ENCODE data around the gene FGR.

Gene FGR

GRCh38 chr1:27590917-27591508, 44.0 kb downstream of the FGR start:
- Mint-ChIP-seq H3K36me3 (no peaks in the 10 kb centered on the region), H3K4me3 (no peak overlapping the region), H3K27me3 (no peaks in the 10 kb centered on the region)

GRCh38 chr1:27589841-27590426, 45.1 kb downstream of the FGR start:
- no peak for DNase-seq
- Mint-ChIP-seq H3K36me3 (peaks cover 0 to 2% of the 10 kb centered on the region in 2 donors), H3K4me3 (no peak overlapping the region), H3K9me3 (no peaks in the 10 kb centered on the region), H3K27ac (no peak overlapping the region), H3K27me3 (no peaks in the 10 kb centered on the region), H3K4me1 (peaks cover 0 to 4% of the 10 kb centered on the region in 2 donors)
- ATAC-seq (replicated peaks), result no peak

More at GRCh38 chr1:27590917-27591508, 44.0 kb downstream of the FGR start:
- Mint-ChIP-seq H3K9me3 (no peaks in the 10 kb centered on the region), H3K4me1 (peaks cover 0 to 4% of the 10 kb centered on the region in 2 donors), H3K27ac (no peak overlapping the region)
- ATAC-seq (replicated peaks) (peak in 1 of 2 donors; percentile 30), DNase-seq (no peak)

DNA sequence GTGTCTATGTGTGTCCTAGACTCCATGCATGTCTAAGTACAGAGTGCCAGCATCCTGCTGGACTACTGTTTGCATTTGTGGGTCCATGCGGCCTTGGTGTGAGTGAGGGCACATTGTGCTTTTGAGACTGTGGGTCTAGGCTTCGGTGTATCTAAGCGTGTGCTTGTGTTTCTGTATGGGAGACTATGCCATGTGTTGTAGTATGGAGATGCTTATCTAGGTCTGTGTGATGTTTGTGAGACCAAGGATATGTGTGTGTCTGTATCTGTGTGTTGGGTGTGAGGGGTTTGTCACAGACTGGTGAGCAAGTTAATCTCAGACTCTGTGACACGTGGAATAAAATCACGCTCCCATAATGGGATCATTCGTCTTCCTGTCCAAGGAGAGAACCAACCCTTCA, 45.5 kb downstream of the FGR start:
- ATAC-seq (replicated peaks) (no peak), DNase-seq (no peak)
- Mint-ChIP-seq H3K4me1 (peaks cover 0 to 4% of the 10 kb centered on the region in 2 donors), H3K9me3 (no peaks in the 10 kb centered on the region), H3K36me3 (peaks cover 0 to 2% of the 10 kb centered on the region in 2 donors), H3K4me3 (no peak overlapping the region), H3K27ac (no peak overlapping the region), H3K27me3 (no peaks in the 10 kb centered on the region)

DNA sequence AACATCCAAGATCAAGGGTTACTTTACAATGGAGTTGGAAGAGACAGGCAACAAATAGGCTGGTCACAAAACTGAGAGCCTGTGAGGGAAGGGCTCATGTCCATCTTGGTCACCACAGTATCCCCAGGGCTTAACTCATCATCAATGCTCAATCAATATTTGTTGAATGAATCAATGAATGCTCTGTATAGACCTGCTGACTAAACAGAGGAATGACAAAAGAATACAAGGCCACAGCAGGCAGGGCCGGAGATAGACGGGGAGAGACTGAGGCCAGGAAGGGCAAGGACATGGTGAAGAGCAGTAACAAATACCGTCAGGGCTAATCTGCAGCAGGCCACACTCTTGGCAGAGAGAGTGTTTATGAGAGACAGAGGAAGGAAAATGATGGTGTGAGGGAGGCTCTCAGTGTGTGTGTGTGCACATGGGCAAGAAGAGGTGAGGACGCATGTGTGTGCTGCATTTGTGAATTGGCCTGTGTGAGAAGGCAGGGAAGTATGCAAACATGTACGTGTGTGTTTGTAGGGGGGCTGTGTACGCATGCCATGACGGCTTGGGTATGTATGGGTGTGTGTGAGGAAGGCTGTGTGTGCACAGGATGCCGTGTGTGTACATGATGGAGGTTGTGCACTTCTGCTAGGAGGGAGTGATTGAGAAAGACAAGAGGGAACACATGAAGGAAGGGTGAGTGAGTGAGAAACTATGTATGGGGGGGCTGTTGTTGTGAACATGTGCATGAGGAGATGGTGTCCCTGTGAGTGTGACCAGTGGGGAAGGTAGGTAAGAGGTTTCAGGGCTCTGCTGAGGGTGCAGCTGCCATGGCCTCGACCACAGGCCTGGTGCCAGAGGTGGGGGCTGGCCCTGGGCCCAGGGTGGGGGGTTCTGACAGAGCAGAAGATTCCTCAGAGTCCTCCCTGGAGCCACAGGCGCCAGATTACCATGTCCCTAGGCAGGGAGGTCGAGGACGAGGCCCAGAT, 46.4 kb downstream of the FGR start:
- no peak for ATAC-seq (replicated peaks)
- Mint-ChIP-seq H3K27ac (no peak overlapping the region), H3K4me1 (peaks cover 0 to 4% of the 10 kb centered on the region in 2 donors), H3K9me3 (no peaks in the 10 kb centered on the region), H3K27me3 (no peaks in the 10 kb centered on the region), H3K4me3 (no peak overlapping the region), H3K36me3 (peaks cover 0 to 2% of the 10 kb centered on the region in 2 donors)
- no peak for DNase-seq

DNA sequence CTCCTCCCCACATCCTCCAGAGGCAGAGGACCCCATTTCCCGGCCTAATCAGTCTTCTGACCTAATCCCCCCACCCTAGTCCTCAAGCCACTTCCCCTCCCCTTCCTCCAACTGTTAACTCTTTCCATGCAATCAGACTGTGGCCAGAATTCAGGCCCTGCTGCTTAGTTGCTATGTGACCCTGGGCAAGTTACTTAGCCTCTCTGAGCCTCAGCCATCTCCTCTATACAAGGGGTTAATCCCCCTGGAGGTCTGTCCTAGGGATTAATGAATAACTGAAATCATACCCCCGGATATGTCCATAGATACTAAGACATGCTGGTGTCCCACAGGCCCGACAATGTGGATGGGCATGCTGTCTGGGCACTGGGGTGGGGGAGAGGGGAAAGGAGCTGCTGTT, 49.3 kb downstream of the FGR start:
- Mint-ChIP-seq H3K27me3 (no peaks in the 10 kb centered on the region), H3K36me3 (peaks cover 10 to 11% of the 10 kb centered on the region in 2 donors), H3K27ac (no peak overlapping the region), H3K4me1 (peaks cover 8 to 9% of the 10 kb centered on the region in 2 donors), H3K9me3 (no peaks in the 10 kb centered on the region), H3K4me3 (no peak overlapping the region)
- no peak for DNase-seq
- ATAC-seq (replicated peaks), result no peak

DNA sequence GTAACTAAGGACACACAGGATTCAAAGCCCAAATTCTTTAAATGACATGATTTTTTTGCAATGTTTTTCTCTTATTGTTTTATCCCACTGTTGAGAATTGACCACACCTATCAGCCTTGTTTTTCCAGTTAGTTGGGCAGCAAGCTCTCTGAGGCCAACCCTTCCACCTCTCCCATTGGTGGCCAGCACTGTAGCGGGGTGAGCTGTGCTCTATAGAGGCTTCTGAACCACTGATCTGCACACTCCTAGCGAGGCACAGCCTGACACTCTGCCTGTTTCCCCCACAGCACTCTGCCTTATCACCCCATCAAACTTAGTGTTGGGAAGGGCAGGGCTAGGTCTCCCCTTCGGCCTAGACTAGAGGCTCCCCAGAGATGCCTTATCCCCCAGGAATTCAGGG, 50.5 kb downstream of the FGR start:
- ATAC-seq (replicated peaks), result no peak
- Mint-ChIP-seq H3K9me3 (no peaks in the 10 kb centered on the region), H3K27me3 (no peaks in the 10 kb centered on the region), H3K4me1 (peaks cover 8 to 11% of the 10 kb centered on the region in 2 donors), H3K27ac (no peak overlapping the region), H3K36me3 (peaks cover 11 to 12% of the 10 kb centered on the region in 2 donors), H3K4me3 (no peak overlapping the region)
- DNase-seq, result no peak

- Mint-ChIP-seq H3K4me3 (no peak overlapping the region), H3K27ac (no peak overlapping the region), H3K9me3 (no peaks in the 10 kb centered on the region), H3K36me3 (peaks cover 11 to 12% of the 10 kb centered on the region in 2 donors), H3K4me1 (peaks cover 8 to 11% of the 10 kb centered on the region in 2 donors), H3K27me3 (no peaks in the 10 kb centered on the region)
- DNase-seq (no peak), ATAC-seq (replicated peaks) (no peak)
Observed at GRCh38 chr1:27583479-27583878, 51.5 kb downstream of the FGR start.

GRCh38 chr1:27581823-27582243, 53.2 kb downstream of the FGR start:
- no peak overlapping the region for H3K4me3 Mint-ChIP-seq
- H3K4me1 Mint-ChIP-seq, result peaks cover 17 to 18% of the 10 kb centered on the region in 2 donors
- no peaks in the 10 kb centered on the region for H3K9me3 Mint-ChIP-seq
- no peak for ATAC-seq (replicated peaks)
- H3K27me3 Mint-ChIP-seq, result peaks cover 0 to 2% of the 10 kb centered on the region in 2 donors
- DNase-seq, result no peak
- peaks cover 11 to 12% of the 10 kb centered on the region in 2 donors for H3K36me3 Mint-ChIP-seq
- H3K27ac Mint-ChIP-seq, result peak overlapping the region; percentile 89

DNA sequence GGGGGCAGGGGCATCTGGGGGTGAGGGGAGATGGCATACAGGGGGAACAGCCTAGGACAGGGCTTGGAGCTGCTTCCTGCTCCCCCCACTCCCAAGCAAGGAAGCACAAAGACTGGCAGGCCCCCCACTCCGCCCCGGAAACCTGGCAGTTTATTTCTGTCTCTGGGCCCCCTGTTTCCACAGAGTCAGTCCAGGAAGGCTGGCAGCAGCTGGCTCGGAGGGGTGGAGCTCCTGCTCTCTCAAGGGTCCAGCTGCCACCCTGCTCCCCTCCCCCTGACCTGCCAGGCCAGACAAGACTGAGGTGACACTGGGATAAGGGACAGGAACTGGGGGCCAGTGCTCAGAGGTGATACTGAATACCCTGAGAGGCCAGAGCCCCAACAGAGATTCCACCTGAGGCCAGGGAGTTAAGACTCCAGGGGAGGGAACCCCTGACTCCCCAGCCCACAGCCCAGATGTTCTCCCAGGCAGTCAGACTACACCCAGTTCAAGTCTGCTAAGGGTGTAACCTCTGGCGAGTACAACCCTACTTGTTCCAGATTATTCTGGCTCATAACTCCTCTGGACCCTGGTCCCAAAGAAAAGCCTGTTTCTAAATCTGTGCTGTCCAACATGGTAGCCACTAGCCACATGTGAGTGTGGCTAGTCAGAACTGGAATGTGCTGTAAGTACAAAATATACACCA, 57.3 kb downstream of the FGR start:
- ATAC-seq (replicated peaks) (no peak), DNase-seq (no peak)
- Mint-ChIP-seq H3K4me3 (no peak overlapping the region), H3K36me3 (peaks cover 8 to 14% of the 10 kb centered on the region in 2 donors), H3K4me1 (peaks cover 34 to 43% of the 10 kb centered on the region in 2 donors), H3K27me3 (peaks cover 0 to 6% of the 10 kb centered on the region in 2 donors), H3K27ac (peak overlapping the region; percentile 37), H3K9me3 (no peaks in the 10 kb centered on the region)

- H3K9me3 Mint-ChIP-seq, result no peaks in the 10 kb centered on the region
- peaks cover 0 to 6% of the 10 kb centered on the region in 2 donors for H3K27me3 Mint-ChIP-seq
- peak in 1 of 2 donors; percentile 8 for ATAC-seq (replicated peaks)
- peaks cover 33 to 46% of the 10 kb centered on the region in 2 donors for H3K4me1 Mint-ChIP-seq
- DNase-seq, result no peak
- peaks cover 5 to 6% of the 10 kb centered on the region in 2 donors for H3K36me3 Mint-ChIP-seq
- H3K4me3 Mint-ChIP-seq, result peak overlapping the region in 1 of 2 donors; percentile 14
- H3K27ac Mint-ChIP-seq, result peak overlapping the region; percentile 75
Observed at GRCh38 chr1:27576806-27577227, 58.2 kb downstream of the FGR start.

- Mint-ChIP-seq H3K4me3 (peak overlapping the region; percentile 50 to 66), H3K27ac (no peak overlapping the region), H3K9me3 (no peaks in the 10 kb centered on the region), H3K27me3 (peaks cover 0 to 6% of the 10 kb centered on the region in 2 donors), H3K4me1 (peaks cover 30 to 45% of the 10 kb centered on the region in 2 donors), H3K36me3 (peaks cover 2 to 3% of the 10 kb centered on the region in 2 donors)
- ATAC-seq (replicated peaks) (peak; percentile 70 to 71), DNase-seq (no peak)
Observed at GRCh38 chr1:27575840-27576331, 59.1 kb downstream of the FGR start.

- peak; percentile 10 to 35 for ATAC-seq (replicated peaks)
- DNase-seq, result no peak
- Mint-ChIP-seq H3K4me1 (peaks cover 31 to 51% of the 10 kb centered on the region in 2 donors), H3K4me3 (no peak overlapping the region), H3K9me3 (no peaks in the 10 kb centered on the region), H3K36me3 (peaks cover 0 to 3% of the 10 kb centered on the region in 2 donors), H3K27ac (no peak overlapping the region), H3K27me3 (peaks cover 0 to 6% of the 10 kb centered on the region in 2 donors)
Observed at GRCh38 chr1:27574871-27575831, 59.8 kb downstream of the FGR start.
